ENCODE data around the gene PIGV.
"Not testable (repeated sequence)": the region's sequence is repeated elsewhere in the genome, so short reads cannot be mapped to it uniquely, and the experiment has no call there.

The PIGV gene

GRCh38 chr1:26794391-26794790, 6.6 kb downstream of the PIGV start:
- peak in 8 of 14 donors; percentile 6 to 83 (median 15) for DNase-seq

DNA sequence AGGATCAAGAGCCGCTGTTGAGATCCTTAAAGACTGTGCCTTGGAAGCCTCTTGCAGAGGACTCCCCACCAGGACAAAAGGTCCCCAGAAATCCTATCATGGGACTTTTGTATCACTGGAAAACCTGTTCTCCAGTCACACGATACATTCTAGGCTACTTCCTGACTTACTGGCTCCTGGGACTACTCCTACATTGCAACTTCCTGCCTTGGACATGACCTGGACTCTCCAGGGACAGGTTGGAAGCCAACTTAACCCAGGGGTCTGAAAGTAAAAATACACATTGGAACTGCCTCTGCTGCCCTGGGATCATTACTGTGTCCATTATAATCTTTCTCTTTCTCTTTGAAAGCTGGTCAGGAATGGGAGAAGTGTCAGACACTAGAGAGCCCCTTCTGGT, 9.9 kb downstream of the PIGV start:
- DNase-seq: no peak

GRCh38 chr1:26799479-26800142, 11.9 kb downstream of the PIGV start:
- peak in 12 of 14 donors; percentile 19 to 97 (median 65) for DNase-seq

DNA sequence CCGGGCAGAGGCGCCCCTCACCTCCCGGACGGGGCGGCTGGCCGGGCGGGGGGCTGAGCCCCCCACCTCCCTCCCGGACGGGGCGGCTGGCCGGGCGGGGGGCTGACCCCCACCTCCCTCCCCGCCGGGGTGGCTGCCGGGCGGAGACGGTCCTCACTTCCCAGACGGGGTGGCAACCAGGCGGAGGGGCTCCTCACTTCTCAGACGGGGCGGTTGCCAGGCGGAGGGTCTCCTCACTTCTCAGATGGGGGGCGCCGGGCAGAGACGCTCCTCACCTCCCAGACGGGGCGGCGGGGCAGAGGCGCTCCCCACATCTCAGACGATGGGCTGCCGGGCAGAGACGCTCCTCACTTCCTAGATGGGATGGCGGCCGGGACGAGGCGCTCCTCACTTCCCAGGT, 16.2 kb downstream of the PIGV start:
- DNase-seq: not testable (repeated sequence)

DNA sequence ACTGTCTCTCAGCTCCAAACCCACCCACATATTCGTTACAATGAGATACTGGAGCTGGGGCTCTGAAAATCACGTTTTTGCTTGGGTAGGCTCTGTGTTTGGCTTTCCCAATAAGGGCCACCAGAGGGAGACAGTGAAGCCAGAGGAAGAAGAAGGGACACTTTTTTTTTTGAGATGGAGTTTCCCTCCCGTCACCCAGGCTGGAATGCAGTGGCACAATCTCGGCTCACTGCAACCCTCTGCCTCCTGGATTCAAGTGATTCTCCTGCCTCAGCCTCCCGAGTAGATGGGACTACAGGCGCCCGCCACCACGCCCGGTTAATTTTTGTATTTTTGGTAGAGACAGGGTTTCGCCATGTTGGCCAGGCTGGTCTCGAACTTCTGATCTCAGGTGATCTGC, 22.4 kb downstream of the PIGV start:
- peak in 4 of 14 donors; percentile 2 to 27 (median 12) for DNase-seq

DNA sequence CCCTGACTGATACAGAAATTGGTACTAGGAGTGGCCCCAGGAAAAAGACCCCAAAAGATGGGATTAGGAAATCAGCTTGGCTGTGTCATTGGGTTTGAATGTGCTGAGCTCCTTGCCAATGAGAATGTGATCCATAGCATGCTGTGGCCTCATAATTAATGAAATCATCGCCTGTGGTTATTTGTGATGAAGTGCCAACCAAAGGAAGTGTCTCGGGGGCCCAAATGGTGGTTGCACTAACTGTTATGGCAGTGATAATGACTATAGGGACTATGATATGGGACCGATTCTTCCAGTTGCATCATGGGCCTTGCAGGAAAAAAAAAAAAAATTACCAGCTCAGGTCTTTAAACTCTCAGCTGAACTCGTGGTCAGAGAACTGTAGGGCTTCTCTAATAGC, 23.3 kb downstream of the PIGV start:
- no peak for DNase-seq

- DNase-seq: no peak
Measured at GRCh38 chr1:26811708-26812107, 24.0 kb downstream of the PIGV start.

- DNase-seq: no peak
Measured at GRCh38 chr1:26814377-26814776, 26.6 kb downstream of the PIGV start.

- no peak for DNase-seq
Measured at GRCh38 chr1:26814893-26815292, 27.1 kb downstream of the PIGV start.

- DNase-seq: no peak
Measured at GRCh38 chr1:26820784-26821269, 33.1 kb downstream of the PIGV start.

- DNase-seq: no peak
Measured at GRCh38 chr1:26822737-26823395, 35.1 kb downstream of the PIGV start.

DNA sequence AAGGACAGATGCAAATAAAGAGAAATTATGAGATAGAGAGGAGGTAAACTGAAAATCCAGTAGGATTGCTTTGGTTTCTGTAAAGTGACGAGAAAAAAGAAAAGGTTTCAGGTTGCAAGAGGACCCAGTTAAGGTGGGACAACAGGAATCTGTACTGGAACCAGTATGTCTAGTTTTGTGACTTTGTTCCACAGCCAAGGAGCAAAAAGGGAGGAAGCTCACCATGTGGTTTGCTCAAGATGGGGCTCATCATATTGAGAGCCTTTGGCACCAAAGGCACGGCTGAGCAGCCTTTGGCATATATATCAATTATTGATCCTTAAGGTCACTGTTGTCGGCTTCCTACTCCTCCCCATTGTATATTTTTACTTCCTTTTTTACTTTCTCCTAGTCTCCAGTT, 37.0 kb downstream of the PIGV start:
- DNase-seq: no peak

GRCh38 chr1:26826261-26827105, 38.7 kb downstream of the PIGV start, which contains the start of gene ZDHHC18:
Gene ZDHHC18 (plus strand): TSS chr1:26826688. CDS start chr1:26826805, 117 bp downstream.
- DNase-seq: peak in 11 of 14 donors; percentile 21 to 78 (median 52)

GRCh38 chr1:26827106-26827604, 39.4 kb downstream of the PIGV start:
- DNase-seq: peak in 1 of 14 donors; percentile 14

DNA sequence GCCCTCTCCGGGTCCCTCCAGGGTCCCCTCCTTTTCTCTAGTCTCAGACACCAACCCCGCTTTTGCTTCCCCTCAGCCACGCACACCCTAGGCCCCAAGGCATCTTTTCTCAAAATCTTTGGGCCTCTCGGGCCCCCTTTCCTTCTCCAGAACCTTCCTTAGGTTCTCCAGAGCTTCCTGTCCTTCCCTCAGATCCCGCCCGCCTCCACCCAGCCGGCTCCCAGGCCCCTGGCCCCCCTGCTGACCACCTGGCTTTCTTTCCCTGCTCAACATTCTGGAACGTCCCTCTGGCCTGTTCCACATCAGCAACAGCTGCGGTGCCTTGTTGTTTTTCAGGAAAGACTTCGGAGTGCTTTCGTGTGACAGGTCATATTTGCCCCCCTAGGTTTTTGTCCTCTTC, 39.9 kb downstream of the PIGV start:
- DNase-seq: peak in 1 of 14 donors; percentile 2

DNA sequence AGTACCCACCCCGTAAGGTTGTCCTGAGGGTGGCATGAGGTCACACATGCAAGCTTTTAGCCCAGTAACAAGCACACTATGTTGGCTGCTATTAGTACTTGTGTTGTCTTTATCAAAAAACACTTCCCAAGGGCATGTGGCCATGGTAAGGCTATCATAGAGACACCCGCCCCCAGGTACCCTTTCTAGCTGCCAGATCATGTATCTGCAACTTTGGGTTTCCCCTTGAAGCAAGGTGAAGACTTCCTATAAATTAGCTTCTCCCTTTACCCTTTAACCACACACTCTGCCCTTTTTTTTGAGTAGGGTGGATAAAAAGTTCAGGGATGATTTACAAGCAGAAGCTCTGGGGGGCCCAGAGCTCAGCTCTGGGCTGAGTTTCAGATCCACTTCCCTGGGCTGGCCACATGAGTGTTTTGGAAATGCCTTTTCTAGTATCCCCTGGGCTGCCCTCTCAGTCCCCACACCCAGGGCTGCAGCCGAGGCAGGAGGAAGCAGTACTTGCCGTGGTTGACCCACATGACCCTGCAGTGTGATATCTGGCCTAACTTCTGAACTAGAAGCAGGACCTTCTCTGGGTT, 40.8 kb downstream of the PIGV start:
- DNase-seq: peak in 7 of 14 donors; percentile 4 to 45 (median 18)

DNA sequence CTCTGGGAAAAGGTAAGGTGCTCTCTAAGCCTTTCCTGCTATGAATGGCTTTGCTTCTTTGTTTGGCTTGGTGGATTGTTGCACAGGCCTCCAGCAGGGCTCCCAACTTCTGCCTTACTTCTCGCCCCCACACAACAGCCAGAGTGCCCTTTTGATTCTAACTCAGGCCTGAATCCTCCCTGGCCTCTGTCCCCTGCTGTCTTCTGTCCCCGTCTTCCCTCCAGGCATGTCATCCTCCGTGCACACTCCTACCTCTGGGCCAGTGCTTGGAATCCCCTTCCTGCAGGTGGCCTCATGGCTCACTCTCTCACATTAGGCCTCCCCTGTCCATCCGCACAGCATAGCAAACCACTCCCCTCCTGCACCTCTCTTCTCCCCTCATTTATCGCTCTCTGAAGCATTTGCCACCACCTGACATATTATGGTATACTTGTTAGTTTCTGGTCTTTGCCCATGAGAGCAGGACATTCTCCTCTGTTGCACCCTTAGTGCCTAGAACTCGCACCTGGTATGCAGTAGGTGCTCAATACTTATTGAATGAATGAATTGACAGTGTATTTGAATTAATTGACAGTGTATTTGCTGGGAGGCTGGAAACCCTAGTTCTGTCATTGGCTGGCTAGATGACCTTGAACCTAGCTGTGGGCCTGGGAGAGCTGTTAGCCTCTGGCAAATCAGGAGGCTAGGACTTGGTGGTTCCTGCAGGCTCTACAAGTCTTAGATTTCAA, 41.6 kb downstream of the PIGV start:
- DNase-seq: no peak

DNA sequence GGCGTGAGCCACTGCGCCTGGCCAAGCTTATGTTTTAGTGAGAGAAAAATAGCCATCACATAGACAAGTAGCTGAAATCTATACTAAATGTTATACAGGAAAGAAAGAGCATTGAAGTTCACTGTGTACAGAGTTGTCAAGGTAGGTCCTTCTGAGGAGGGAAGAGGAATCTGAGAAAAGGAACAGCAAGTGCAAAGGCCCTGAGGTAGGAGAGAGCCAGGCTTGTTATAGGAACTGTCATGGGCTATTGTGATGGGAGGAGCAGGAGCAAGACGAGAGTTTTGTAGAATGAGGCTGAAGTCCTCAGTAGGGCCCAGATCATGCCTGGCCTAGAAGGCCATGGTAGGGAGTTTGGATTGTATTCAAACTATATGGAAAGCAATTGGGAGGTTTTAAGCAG, 43.3 kb downstream of the PIGV start:
- no peak for DNase-seq

GRCh38 chr1:26831546-26832248, 43.9 kb downstream of the PIGV start:
- no peak for DNase-seq

GRCh38 chr1:26832249-26832960, 44.7 kb downstream of the PIGV start:
- DNase-seq: no peak

Data from C1 segment of cervical spinal cord (tissue), 14 donors.